NOMO-1 treated with dmso at 0.1 percent for 144 hours (cell line): ENCODE results near the gene EGFL6.

Source experiments
- DNase-seq: peaks from one replicate; lab custom pipeline; 2025; ENCODE audit not compliant: unreplicated experiment; lab: John Stamatoyannopoulos, UW

Gene EGFL6

GRCh38 chrX:13569479-13570260, at the start of gene EGFL6:
Gene EGFL6 (plus strand): TSS chrX:13569601. CDS start chrX:13569862, 261 bp downstream.
- no peak for DNase-seq

GRCh38 chrX:13520351-13520750, 49.0 kb upstream of the EGFL6 start:
- DNase-seq = no peak

GRCh38 chrX:13520936-13521335, 48.5 kb upstream of the EGFL6 start:
- DNase-seq = no peak

- no peak for DNase-seq
Measured at GRCh38 chrX:13522811-13523210, 46.6 kb upstream of the EGFL6 start.

- no peak for DNase-seq
Measured at GRCh38 chrX:13533726-13534125, 35.7 kb upstream of the EGFL6 start.

- DNase-seq = no peak
Measured at GRCh38 chrX:13535376-13536165, 33.8 kb upstream of the EGFL6 start.

GRCh38 chrX:13536551-13536950, 32.9 kb upstream of the EGFL6 start:
- no peak for DNase-seq

GRCh38 chrX:13538414-13538813, 31.0 kb upstream of the EGFL6 start:
- DNase-seq = no peak

- no peak for DNase-seq
Measured at GRCh38 chrX:13540602-13541001, 28.8 kb upstream of the EGFL6 start.

- DNase-seq = no peak
Measured at GRCh38 chrX:13545726-13546125, 23.7 kb upstream of the EGFL6 start.

GRCh38 chrX:13547671-13548070, 21.7 kb upstream of the EGFL6 start:
- no peak for DNase-seq

- DNase-seq = no peak
Measured at GRCh38 chrX:13550346-13550745, 19.1 kb upstream of the EGFL6 start.

- no peak for DNase-seq
Measured at GRCh38 chrX:13551610-13552009, 17.8 kb upstream of the EGFL6 start.

- DNase-seq = no peak
Measured at GRCh38 chrX:13552892-13553291, 16.5 kb upstream of the EGFL6 start.

GRCh38 chrX:13565511-13565910, 3.9 kb upstream of the EGFL6 start:
- DNase-seq = no peak

GRCh38 chrX:13570261-13570605, 832 bp downstream of the EGFL6 start:
- DNase-seq = no peak

- no peak for DNase-seq
Measured at GRCh38 chrX:13571136-13571535, 1.7 kb downstream of the EGFL6 start.

- no peak for DNase-seq
Measured at GRCh38 chrX:13574600-13574999, 5.2 kb downstream of the EGFL6 start.

GRCh38 chrX:13579661-13580060, 10.3 kb downstream of the EGFL6 start:
- DNase-seq = no peak

- no peak for DNase-seq
Measured at GRCh38 chrX:13581554-13581953, 12.2 kb downstream of the EGFL6 start.

GRCh38 chrX:13587786-13588477, 18.5 kb downstream of the EGFL6 start:
- no peak for DNase-seq

- no peak for DNase-seq
Measured at GRCh38 chrX:13590207-13590606, 20.8 kb downstream of the EGFL6 start.
